Upper lobe of left lung (tissue), 4 donors: ENCODE data around the gene SH3YL1.

Experiments
- EP300 ChIP-seq, 4 donors: sonication (generic); formaldehyde crosslinking; IDR thresholded peaks; one replicate each; pipeline ENCODE4 v1.5.1; 2017; ENCODE audit warnings: antibody characterized with exemption in 4 of 4, control low read depth in 2 of 4
- POLR2A ChIP-seq, 4 donors: fragments of 450-650 bp; IDR thresholded peaks; one replicate each; pipeline ENCODE4 v1.5.1; 2016 to 2017; ENCODE audit warnings: antibody characterized with exemption in 4 of 4, mild to moderate bottlenecking in 2 of 4
- TF ChIP-seq, protein P1 (sequence below), 6 experiments: fragments of 450-650 bp in 4 of 6; fragments of 200-600 bp in 2 of 6; sonication (generic) in 2 of 6; IDR thresholded peaks; one replicate each; pipeline ENCODE4 v1.5.1; 2016 to 2019; ENCODE audit warnings: antibody characterized with exemption in 6 of 6

DNA sequence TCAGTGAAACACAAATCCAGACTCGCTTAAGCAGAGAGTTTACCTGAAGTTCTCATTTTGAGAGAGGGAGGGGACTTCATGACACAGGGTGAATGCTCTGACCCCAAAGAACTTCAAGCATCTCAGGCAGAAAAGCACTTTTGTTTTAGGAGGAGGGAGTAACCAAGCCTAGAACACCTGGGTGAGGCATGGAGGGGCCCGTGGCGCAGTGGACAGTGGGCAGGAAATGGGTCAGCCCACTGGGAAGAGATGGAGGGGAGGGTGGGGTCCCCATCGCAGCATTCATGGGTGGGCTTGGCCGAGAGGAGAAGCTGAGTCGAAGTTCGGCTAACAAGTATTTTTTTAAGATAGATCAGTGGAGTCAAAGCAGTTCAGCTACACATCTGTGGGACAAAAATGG lies 67.9 kb downstream of the SH3YL1 start:
- TF ChIP-seq EP300 (IDR thresholded peaks at IDR 0.05) (no peak), POLR2A (IDR thresholded peaks at IDR 0.05) (no peak)
- TF ChIP-seq, protein P1, sequence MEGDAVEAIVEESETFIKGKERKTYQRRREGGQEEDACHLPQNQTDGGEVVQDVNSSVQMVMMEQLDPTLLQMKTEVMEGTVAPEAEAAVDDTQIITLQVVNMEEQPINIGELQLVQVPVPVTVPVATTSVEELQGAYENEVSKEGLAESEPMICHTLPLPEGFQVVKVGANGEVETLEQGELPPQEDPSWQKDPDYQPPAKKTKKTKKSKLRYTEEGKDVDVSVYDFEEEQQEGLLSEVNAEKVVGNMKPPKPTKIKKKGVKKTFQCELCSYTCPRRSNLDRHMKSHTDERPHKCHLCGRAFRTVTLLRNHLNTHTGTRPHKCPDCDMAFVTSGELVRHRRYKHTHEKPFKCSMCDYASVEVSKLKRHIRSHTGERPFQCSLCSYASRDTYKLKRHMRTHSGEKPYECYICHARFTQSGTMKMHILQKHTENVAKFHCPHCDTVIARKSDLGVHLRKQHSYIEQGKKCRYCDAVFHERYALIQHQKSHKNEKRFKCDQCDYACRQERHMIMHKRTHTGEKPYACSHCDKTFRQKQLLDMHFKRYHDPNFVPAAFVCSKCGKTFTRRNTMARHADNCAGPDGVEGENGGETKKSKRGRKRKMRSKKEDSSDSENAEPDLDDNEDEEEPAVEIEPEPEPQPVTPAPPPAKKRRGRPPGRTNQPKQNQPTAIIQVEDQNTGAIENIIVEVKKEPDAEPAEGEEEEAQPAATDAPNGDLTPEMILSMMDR (IDR thresholded peaks at IDR 0.05), result no peak
